SK-N-MC (cell line): ENCODE measurements around the gene TMEM127.
"Not testable (repeated sequence)": the region's sequence is repeated elsewhere in the genome, so short reads cannot be mapped to it uniquely, and the experiment has no call there.

Source experiments
- DNase-seq: peaks from one replicate; pipeline ENCODE4 v3.0.0-alpha.2; 2011; ENCODE audit warnings: low read depth, low spot score
- H3K27ac ChIP-seq: fragments of 200-600 bp; sonication (generic); 2 replicates; pipeline ENCODE4 v1.5.1; 2016; ENCODE audit warnings: mixed run types
- H3K36me3 ChIP-seq: fragments of 200-600 bp; sonication (generic); 2 replicates; pipeline ENCODE4 v1.6.1; 2017; ENCODE audit warnings: antibody characterized with exemption, low read length, mixed read lengths; ENCODE audit not compliant: insufficient read depth
- H3K4me3 ChIP-seq: fragments of 200-600 bp; sonication (generic); 2 replicates; pipeline ENCODE4 v1.5.1; 2016
- H3K9ac ChIP-seq: fragments of 200-600 bp; sonication (generic); 2 replicates; pipeline ENCODE4 v1.8.0; 2017; ENCODE audit warnings: mixed run types, mixed read lengths; ENCODE audit not compliant: insufficient read length
- H3K9me3 ChIP-seq: fragments of 200-600 bp; sonication (generic); 2 replicates; pipeline ENCODE4 v1.6.1; 2017; ENCODE audit warnings: low read depth, mild to moderate bottlenecking, antibody characterized with exemption, low read length, moderate library complexity, mixed read lengths
- EZH2 ChIP-seq: fragments of 200-600 bp; sonication (generic); IDR thresholded peaks from one replicate; pipeline ENCODE4 v1.6.1; 2017; ENCODE audit warnings: antibody characterized with exemption
- FOXP2 ChIP-seq: optimal IDR thresholded peaks from 2 replicates; pipeline ENCODE3; 2011; ENCODE audit warnings: mild to moderate bottlenecking, moderate library complexity; ENCODE audit not compliant: insufficient read depth; ENCODE audit errors: extremely low read length, control extremely low read depth
- POLR2AphosphoS5 ChIP-seq: IDR thresholded peaks from 2 replicates; pipeline ENCODE4 v1.6.1; 2012; ENCODE audit warnings: mild to moderate bottlenecking, low read depth, low read length, borderline replicate concordance

The TMEM127 gene

DNA sequence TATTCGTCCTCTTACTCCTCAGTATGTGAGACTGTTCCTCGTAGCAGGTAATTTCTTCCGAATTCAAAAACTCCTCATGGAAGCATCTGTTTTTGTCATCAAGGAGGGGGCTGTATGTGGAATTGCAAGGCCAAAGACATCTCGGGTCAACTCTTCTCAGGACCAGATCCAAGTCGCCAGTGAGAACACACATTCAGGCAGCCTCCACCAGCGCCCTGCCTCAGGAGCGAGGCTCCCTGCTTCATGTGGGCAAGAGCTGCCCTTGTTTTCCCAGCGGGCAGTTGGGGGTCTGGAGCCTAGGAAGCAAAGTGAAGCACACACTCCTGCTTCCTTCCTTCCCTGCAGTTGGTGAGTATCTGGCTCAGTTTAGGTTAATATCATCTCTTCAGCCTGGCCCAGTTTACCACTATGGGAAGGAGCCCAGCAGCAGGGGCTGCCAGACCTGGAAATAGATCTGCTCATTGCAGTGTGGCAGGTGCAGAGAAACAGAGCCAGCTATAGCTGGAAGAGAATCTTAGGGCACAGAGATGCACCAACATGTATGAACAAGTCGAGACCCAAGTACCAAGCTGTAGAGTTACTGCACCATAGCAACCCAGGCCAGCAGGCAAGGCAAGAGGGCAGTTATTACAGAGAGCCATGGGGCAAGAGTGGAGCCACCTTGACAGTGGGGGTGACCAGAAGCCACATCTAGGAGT lies 25.3 kb downstream of the TMEM127 start:
- no peak overlapping the region for H3K9ac ChIP-seq

DNA sequence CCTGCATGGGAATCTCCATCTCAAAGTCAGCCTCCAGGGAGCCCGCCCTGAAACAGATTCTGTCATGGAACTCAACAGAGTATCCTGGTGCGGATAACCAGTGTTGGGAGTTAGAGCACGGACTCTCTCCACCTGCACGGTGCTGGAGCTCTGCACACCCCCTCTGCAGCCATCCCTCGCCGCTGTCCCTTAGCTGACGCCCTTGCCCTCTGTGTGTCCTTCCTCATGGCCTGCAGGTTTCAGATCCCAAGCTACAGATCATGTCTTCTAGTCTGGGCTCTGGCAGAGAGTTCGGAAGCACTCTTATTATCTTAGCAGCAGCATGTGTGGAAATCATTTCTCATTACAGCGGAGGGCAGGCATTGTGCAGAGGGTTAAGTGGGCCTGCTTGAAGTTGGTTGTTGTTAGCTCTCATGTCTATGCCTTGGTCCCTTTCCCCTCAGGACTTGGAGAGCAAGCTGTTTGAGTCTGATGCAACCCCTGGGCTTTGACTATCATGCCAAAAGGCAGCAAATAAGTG lies 26.0 kb downstream of the TMEM127 start:
- DNase-seq, result no peak

More for the DNA sequence above, 25.3 kb downstream of the TMEM127 start:
- no peak for DNase-seq
- TF ChIP-seq POLR2AphosphoS5, result no peak
- no peak for TF ChIP-seq EZH2
- no peak for TF ChIP-seq FOXP2
- Histone ChIP-seq H3K36me3 (no peaks in the 10 kb centered on the region), H3K9me3 (no peaks in the 10 kb centered on the region), H3K4me3 (no peak overlapping the region), H3K27ac (no peak overlapping the region)

DNA sequence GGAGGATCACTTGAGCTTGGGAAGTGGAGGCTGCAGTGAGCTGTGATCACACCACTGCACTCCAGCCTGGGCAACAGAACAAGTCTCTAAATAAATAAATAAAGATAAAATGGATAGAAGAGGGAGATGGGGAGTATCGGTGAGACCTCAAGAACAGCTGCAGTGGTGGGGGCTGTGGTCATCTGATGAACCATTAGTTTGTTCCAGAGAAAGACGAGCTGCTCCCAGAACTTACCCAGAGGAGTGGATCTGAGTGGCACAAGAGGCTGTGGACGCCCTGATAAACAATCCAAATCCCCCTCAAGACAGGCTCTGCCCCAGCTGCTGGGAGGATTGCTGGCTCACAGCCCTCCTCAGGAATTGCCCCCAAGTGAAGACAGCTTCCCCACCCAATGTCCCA lies 26.7 kb downstream of the TMEM127 start:
- no peak for DNase-seq
- no peak overlapping the region for H3K27ac ChIP-seq
- no peaks in the 10 kb centered on the region for H3K36me3 ChIP-seq
- H3K9ac ChIP-seq, result no peak overlapping the region
- no peak overlapping the region for H3K4me3 ChIP-seq
- H3K9me3 ChIP-seq, result no peaks in the 10 kb centered on the region
- no peak for TF ChIP-seq FOXP2
- TF ChIP-seq EZH2, result no peak
- TF ChIP-seq POLR2AphosphoS5, result no peak

More for the DNA sequence above, 26.0 kb downstream of the TMEM127 start:
- no peaks in the 10 kb centered on the region for H3K9me3 ChIP-seq
- no peak overlapping the region for H3K27ac ChIP-seq
- TF ChIP-seq EZH2 (no peak), POLR2AphosphoS5 (no peak), FOXP2 (no peak)
- H3K4me3 ChIP-seq, result no peak overlapping the region
- H3K9ac ChIP-seq, result no peak overlapping the region
- no peaks in the 10 kb centered on the region for H3K36me3 ChIP-seq

GRCh38 chr2:96238266-96238665 lies 27.5 kb downstream of the TMEM127 start:
- Histone ChIP-seq H3K9me3 (no peaks in the 10 kb centered on the region), H3K4me3 (no peak overlapping the region), H3K36me3 (no peaks in the 10 kb centered on the region), H3K9ac (no peak overlapping the region), H3K27ac (no peak overlapping the region)
- TF ChIP-seq FOXP2, result no peak
- TF ChIP-seq EZH2, result no peak
- no peak for TF ChIP-seq POLR2AphosphoS5
- no peak for DNase-seq

GRCh38 chr2:96236882-96237281 lies 28.9 kb downstream of the TMEM127 start:
- TF ChIP-seq EZH2 (no peak), POLR2AphosphoS5 (no peak), FOXP2 (no peak)
- H3K4me3 ChIP-seq, result no peak overlapping the region
- DNase-seq, result no peak
- no peak overlapping the region for H3K9ac ChIP-seq
- H3K9me3 ChIP-seq, result no peaks in the 10 kb centered on the region
- H3K36me3 ChIP-seq, result no peaks in the 10 kb centered on the region
- H3K27ac ChIP-seq, result no peak overlapping the region

- Histone ChIP-seq H3K4me3 (no peak overlapping the region), H3K36me3 (no peaks in the 10 kb centered on the region), H3K9me3 (no peaks in the 10 kb centered on the region), H3K27ac (no peak overlapping the region), H3K9ac (no peak overlapping the region)
- DNase-seq, result no peak
- TF ChIP-seq FOXP2, result no peak
- no peak for TF ChIP-seq POLR2AphosphoS5
- no peak for TF ChIP-seq EZH2
These were observed 31.9 kb downstream of the TMEM127 start for GRCh38 chr2:96233880-96234316.

GRCh38 chr2:96233436-96233835 lies 32.4 kb downstream of the TMEM127 start:
- Histone ChIP-seq H3K9ac (no peak overlapping the region), H3K36me3 (no peaks in the 10 kb centered on the region), H3K4me3 (no peak overlapping the region), H3K9me3 (no peaks in the 10 kb centered on the region), H3K27ac (no peak overlapping the region)
- no peak for TF ChIP-seq POLR2AphosphoS5
- TF ChIP-seq FOXP2, result no peak
- no peak for TF ChIP-seq EZH2
- no peak for DNase-seq

DNA sequence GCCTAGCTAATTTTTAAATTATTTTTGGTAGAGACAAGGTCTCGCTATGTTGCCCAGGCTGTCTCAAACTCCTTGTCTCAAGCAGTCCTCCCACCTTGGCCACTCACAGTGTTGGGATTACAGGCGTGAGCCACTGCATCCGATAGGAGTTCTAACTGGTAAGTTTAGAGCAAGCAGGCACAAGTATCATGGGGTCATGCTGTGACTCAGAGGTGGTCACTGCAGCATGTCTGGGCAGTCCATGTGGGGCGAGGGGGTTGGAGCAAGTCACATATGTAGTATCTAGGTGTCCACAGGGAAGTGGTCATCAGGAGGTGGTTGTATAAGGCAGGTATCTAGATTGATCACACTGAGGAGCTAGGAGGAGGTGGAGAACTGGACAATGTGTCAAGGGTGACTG lies 34.5 kb downstream of the TMEM127 start:
- no peak for TF ChIP-seq POLR2AphosphoS5
- no peaks in the 10 kb centered on the region for H3K36me3 ChIP-seq
- DNase-seq, result no peak
- H3K4me3 ChIP-seq, result no peak overlapping the region
- H3K27ac ChIP-seq, result no peak overlapping the region
- no peaks in the 10 kb centered on the region for H3K9me3 ChIP-seq
- no peak overlapping the region for H3K9ac ChIP-seq

- no peak overlapping the region for H3K9ac ChIP-seq
- H3K36me3 ChIP-seq, result no peaks in the 10 kb centered on the region
- no peak for DNase-seq
- H3K27ac ChIP-seq, result no peak overlapping the region
- H3K9me3 ChIP-seq, result no peaks in the 10 kb centered on the region
- no peak overlapping the region for H3K4me3 ChIP-seq
- no peak for TF ChIP-seq FOXP2
- no peak for TF ChIP-seq POLR2AphosphoS5
- TF ChIP-seq EZH2, result no peak
These were observed 40.7 kb downstream of the TMEM127 start for GRCh38 chr2:96225016-96225533.

DNA sequence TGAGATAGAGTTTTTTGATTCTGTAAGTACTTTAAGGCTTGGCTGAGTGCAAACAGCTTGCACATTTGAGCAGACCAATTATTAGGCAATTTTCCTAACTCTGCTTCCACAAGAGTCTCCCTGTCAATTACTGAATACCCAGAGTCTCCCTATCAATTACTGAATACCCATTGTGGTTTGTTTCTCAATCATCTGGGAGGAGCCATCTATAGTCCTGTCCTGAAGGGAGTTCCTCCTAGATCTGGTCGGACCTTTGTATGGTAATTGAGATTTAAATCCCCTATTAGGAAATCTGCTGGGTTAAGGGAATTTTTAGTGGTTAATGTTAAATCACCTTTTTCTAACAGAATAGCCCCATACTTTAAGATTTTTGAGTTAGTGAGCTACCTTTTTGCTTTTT lies 44.7 kb downstream of the TMEM127 start:
- H3K9me3 ChIP-seq, H3K4me3 ChIP-seq, DNase-seq, H3K9ac ChIP-seq, H3K36me3 ChIP-seq, H3K27ac ChIP-seq: not testable (repeated sequence)

- not testable (repeated sequence) for DNase-seq, H3K9ac ChIP-seq, H3K9me3 ChIP-seq, H3K27ac ChIP-seq, H3K4me3 ChIP-seq, H3K36me3 ChIP-seq
These were observed 45.8 kb downstream of the TMEM127 start for GRCh38 chr2:96219959-96220358.
